Retina (tissue), 1 donor: ENCODE measurements around the gene MYO18B.
"Not testable (repeated sequence)": the region's sequence is repeated elsewhere in the genome, so short reads cannot be mapped to it uniquely, and the experiment has no call there.

Experiments used
- DNase-seq: peaks from one replicate; pipeline ENCODE4 v3.0.0-alpha.2; 2016

Gene MYO18B

DNA sequence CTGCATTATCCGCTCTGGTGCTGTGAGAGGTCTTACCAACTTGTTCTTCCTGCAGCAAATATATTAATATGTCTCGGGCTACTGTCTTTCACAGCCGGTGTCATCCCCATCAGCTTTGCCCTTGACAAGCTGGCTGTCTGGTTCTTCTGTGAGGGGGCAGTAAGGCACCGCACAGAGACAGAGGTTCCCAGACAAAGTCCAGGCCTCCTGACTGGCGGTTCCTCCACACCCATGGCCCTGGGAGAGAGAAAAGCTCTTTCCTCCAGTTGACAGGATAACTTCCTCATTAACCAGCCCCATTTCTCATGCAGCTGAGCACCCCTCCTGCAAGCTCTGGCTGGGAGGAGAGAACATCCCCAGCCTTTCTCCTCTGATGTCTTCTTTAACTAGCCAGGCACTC lies 214.8 kb downstream of the MYO18B start:
- DNase-seq, result peak; percentile 19

GRCh38 chr22:25959818-25960774 lies 218.1 kb downstream of the MYO18B start:
- no peak for DNase-seq

- DNase-seq, result no peak
Observed at GRCh38 chr22:25961699-25962098, 219.7 kb downstream of the MYO18B start.

DNA sequence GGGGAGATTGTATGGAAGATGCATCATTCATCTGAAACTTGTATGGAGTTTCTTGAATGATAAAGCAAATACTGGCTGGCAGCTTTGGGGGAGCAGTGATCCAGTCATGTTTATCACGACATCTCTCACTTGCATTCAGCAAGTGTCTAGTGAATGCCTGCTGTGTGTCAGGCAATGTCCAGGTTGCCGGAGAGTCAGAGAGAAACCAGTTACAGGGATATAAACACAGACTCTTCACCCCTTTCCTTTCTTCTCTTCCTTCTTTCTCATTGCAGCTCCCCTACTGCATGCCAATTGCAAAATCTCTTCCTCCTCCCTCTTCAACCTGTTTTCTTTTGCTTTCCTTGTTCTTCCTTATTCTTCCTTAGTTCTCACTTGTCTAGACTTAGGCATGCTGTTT lies 220.7 kb downstream of the MYO18B start:
- no peak for DNase-seq

DNA sequence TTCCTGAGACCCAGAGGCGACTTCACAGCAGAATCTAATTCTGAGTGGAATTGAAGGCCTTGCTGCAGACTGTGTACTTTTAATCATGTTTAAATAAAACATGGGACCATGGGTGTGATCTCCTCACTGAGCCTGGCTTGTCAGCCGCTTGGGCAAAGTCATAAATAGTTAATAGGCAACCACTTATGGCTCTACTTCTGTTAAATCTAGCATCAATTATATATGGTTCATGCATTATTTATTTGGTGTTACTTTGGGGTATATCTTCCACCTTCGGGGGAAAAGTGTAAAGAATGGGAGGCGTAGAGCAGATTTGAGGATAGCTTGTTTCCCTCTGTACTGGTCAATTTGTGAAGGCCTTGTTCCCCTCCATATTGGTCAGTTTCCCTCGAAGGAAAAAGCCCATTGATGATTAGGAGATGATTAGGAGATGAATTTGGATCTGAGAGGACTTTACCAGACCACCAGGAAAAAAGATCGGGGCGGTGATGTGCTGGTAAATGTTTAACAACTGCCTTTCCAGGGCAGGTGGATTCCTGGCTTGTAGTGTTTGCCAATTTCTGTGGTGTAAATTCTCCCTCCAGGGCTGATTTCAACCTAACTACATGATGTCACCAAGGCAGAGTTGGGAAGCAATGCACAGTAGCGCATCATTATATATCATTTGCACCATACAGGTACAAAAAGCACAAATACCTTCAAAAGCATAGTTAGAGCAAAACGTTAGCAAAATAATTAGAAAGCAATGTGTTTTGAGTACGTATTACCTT lies 223.2 kb downstream of the MYO18B start:
- DNase-seq, result peak; percentile 54

DNA sequence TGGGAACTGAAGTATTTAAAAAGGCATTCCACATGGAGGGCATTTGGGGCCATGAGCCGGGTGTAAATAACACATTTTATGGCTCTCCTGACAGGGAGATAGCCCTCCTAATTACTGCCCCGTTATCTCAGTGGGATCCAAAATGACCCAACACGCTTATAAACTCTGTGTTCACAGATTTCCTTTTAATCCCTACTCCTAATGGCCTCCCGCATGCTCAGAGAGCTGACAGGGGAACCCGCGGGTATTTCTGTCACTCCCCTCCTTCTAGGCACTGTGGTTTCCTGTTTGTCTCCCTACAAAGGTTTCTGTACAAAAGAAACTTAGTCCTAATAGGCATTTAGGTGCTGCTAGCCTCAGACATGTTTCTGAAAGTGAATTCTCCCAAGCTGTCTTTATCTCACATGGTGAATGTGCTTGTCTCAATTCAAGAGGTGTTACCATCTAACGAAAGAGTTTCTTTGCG lies 224.5 kb downstream of the MYO18B start:
- DNase-seq, result peak; percentile 42

- DNase-seq, result no peak
Observed at GRCh38 chr22:25969286-25969685, 227.3 kb downstream of the MYO18B start.

- no peak for DNase-seq
Observed at GRCh38 chr22:25969901-25970300, 227.9 kb downstream of the MYO18B start.

DNA sequence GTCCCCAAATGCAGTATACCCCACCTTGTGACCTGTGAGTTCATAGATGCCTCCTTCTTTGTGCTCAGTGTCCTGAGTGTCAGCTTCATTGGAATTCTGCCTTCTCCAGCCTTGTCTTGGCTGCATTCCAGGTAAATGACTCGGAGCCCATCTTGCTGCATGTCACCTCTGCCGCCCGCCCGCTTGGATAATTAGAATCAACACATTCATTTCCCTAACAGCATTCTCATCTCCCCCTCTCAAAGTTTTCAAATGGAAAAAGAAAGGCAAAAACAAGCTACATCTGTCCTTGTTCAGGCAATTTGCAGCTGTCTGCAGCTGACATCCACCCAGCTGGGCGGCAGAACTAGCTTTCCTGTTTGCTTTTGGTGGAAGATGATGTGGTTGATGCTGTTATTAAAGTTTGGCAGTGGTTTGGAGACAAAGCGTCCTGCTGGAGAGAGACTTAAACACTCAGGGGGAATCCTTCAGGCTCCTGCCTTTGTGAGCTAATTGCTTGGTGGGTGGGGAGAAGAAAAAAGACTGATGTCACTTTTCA lies 228.5 kb downstream of the MYO18B start:
- peak; percentile 34 for DNase-seq

- no peak for DNase-seq
Observed at GRCh38 chr22:25970999-25971811, 229.2 kb downstream of the MYO18B start.

- DNase-seq, result no peak
Observed at GRCh38 chr22:25972397-25972796, 230.4 kb downstream of the MYO18B start.

DNA sequence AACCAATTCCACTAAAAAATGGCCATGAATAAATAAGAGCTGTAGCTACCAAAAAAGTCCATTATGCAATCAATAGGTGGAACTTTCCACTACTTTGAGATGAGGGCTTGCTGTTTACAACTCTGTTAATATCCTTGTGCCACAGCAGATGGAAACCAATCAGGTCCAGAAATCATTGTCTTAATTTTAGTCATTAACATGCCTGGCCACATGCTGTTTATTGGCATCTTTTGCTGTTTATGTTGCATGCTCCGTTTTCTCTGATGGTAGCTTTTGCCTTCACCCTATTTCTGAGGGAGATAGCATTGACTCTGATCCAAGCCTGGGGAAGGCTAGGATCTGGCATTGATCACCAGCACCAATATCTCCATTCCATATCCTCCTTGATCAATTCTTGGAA lies 234.4 kb downstream of the MYO18B start:
- DNase-seq, result no peak

- DNase-seq, result no peak
Observed at GRCh38 chr22:25979968-25980367, 238.0 kb downstream of the MYO18B start.

DNA sequence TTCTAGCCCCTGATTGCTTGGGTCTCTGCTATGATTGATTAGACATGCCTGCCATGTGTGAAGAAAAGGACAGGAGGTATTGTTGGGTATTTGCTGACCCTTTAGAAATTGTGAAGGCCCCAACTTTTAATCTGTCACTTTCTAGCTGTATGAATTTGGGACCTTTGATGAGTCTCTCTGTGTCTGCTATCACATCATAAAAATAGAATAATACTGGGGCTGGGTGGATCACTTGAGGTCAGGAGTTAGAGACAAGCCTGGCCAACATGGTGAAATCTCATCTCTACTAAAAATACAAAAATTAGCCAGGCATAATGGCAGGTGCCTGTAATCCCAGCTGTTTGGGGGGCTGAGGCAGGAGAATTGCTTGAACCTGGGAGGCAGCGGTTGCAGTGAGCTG lies 242.9 kb downstream of the MYO18B start:
- not testable (repeated sequence) for DNase-seq

GRCh38 chr22:25987948-25988347 lies 246.0 kb downstream of the MYO18B start:
- DNase-seq, result no peak

DNA sequence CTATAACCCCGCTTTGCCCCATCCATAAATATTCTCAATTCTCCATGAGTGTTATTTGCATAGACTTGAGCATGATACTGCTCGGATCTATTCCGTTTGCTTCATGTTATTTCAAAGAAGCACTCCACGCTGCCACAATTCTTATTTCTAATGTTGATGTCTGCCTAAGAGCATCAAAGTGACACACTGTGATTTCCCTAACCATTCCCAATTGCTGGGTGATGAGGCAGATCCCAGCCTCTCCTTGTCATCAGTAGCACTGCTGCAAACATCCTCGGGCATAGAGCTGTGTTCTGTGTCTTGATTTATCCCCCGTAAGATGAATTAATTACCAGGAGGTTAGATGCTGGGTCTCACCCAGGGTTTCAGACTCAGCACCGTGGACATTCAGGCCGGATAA lies 249.0 kb downstream of the MYO18B start:
- DNase-seq, result no peak

- DNase-seq, result no peak
Observed at GRCh38 chr22:25992331-25992730, 250.3 kb downstream of the MYO18B start.

DNA sequence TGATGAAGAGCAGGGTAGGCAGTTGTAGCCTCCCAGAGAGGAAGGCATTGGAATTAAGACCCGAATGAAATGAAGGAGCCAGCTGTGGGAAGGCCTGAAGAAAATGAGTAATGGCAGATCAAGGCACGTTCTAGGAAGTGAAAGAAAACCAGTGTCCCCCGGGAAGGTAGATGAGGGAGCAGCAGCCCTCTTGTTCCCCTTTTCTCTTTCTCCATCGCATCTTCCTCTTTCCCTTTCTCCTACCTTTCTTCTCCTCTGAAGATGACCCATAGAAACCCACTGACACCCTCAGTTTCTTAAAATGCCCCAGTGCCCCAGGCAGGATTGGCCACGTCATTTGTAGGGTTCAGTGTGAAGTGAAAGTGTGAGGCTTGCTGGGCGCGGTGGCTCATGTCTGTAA lies 254.7 kb downstream of the MYO18B start:
- DNase-seq, result no peak

DNA sequence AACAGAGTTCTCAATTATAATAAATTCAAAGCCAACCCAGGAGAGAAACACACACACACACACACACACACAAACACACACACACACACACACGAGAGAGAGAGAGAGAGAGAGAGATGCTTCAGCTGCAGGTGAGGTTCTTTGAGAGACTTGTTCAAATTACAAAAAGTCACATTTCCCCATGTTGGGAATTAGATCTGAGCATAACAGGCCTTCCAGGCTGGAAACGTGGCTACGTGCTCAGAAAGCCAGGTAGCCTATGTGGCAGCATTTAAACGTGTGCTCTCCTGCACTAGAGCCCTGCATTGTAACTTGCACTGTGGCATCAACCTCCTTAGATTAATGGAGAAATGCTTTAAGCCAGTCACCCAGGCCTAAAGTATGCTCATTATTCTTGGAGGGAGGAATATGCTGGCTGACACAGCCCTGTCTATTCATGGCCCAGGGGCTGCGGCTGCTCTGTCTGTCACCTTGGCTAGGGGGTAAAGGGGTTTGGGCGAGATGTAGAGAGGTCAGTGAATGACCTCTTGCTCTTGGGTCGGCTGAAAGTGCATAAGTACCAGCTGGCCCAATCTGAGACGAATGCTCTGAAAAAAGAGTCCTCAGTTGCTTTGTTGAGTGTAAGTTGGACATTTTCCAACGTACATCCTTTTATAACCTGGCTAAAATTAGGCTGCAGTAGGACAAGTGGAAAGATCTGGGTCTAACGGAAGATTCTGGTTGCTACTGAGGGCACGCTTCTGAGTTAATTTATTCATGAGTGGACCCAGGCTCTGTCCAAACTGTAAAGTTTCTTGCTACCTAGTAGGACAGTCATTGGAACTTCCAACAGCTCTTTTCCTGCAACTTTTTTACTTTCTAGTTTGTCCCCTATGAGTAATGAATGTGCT lies 256.1 kb downstream of the MYO18B start:
- DNase-seq, result no peak

GRCh38 chr22:26002456-26002855 lies 260.5 kb downstream of the MYO18B start:
- DNase-seq, result no peak

- no peak for DNase-seq
Observed at GRCh38 chr22:26004477-26004876, 262.5 kb downstream of the MYO18B start.

- DNase-seq, result no peak
Observed at GRCh38 chr22:26008587-26008986, 266.6 kb downstream of the MYO18B start.
